ENCODE measurements around the gene TMEM59.

- no peak for TF ChIP-seq CTCF (IDR thresholded peaks at IDR 0.05)
- TF ChIP-seq REST (IDR thresholded peaks at IDR 0.05; ENCODE audit: insufficient read depth in 1 of 2, low read depth in 2 of 2, low read length in 1 of 2) = no peak
- no peak for TF ChIP-seq POLR2AphosphoS5 (IDR thresholded peaks at IDR 0.05; ENCODE audit: low read depth, low read length)
- no peak for TF ChIP-seq TCF7L2 (IDR thresholded peaks at IDR 0.05; ENCODE audit: low read depth, low read length)
- no peak for TF ChIP-seq SIN3A (IDR thresholded peaks at IDR 0.05; ENCODE audit: borderline replicate concordance, insufficient read depth, low read depth, low read length)
These were observed 70.8 kb downstream of the TMEM59 start for GRCh38 chr1:53982034-53982762.

Measured in Panc1 (cell line).